OCI-LY3 (cell line): ENCODE measurements around the gene JAZF1.
"Not testable (repeated sequence)": the region's sequence is repeated elsewhere in the genome, so short reads cannot be mapped to it uniquely, and the experiment has no call there.

Experiments used
- H2AFZ ChIP-seq: fragments of 200-600, 300-600 bp; shearing (Covaris generic); 2 replicates; pipeline ENCODE4 v1.6.0; 2014; ENCODE audit warnings: antibody characterized with exemption, low read depth, low read length
- H3K27ac ChIP-seq: fragments of 200-600, 300-600 bp; sonication (generic); 2 replicates; pipeline ENCODE4 v1.5.1; 2014; ENCODE audit warnings: mild to moderate bottlenecking, low read length, moderate library complexity, mixed read lengths
- H3K27me3 ChIP-seq: fragments of 200-600, 300-600 bp; sonication (generic); 2 replicates; pipeline ENCODE4 v1.6.1; 2014; ENCODE audit warnings: low read depth, low read length, mixed read lengths
- H3K36me3 ChIP-seq: fragments of 200-600, 300-600 bp; sonication (generic); replicated peaks from 2 replicates; pipeline ENCODE3; 2014; ENCODE audit warnings: low read depth, low read length, mixed read lengths
- H3K4me1 ChIP-seq: fragments of 300-600, 200-600 bp; sonication (generic); 2 replicates; pipeline ENCODE4 v1.6.1; 2014; ENCODE audit warnings: low read length, mixed read lengths
- H3K4me2 ChIP-seq: fragments of 200-600, 300-600 bp; sonication (generic); 2 replicates; pipeline ENCODE4 v1.6.1; 2014; ENCODE audit warnings: low read length, mixed read lengths
- H3K4me3 ChIP-seq: fragments of 300-600, 200-600 bp; sonication (generic); 2 replicates; pipeline ENCODE4 v1.5.1; 2014; ENCODE audit warnings: antibody characterized with exemption, mild to moderate bottlenecking, low read length, moderate library complexity
- H3K79me2 ChIP-seq: fragments of 300-600, 200-600 bp; shearing (Covaris generic); 2 replicates; pipeline ENCODE4 v1.6.1; 2014; ENCODE audit warnings: mild to moderate bottlenecking, low read length, mixed read lengths
- H3K9ac ChIP-seq: fragments of 300-600, 200-600 bp; shearing (Covaris generic); 2 replicates; pipeline ENCODE4 v1.6.0; 2014; ENCODE audit warnings: mild to moderate bottlenecking, low read length, moderate library complexity
- H3K9me3 ChIP-seq: fragments of 200-600, 300-600 bp; shearing (Covaris generic); 2 replicates; pipeline ENCODE4 v1.6.1; 2014; ENCODE audit warnings: low read length, mixed read lengths; ENCODE audit not compliant: insufficient read depth
- H4K20me1 ChIP-seq: fragments of 200-600, 300-600 bp; sonication (generic); 2 replicates; pipeline ENCODE4 v1.6.1; 2016; ENCODE audit warnings: low read length, mixed read lengths; ENCODE audit not compliant: insufficient read depth
- CTCF ChIP-seq: fragments of 200-600, 300-600 bp; sonication (generic); IDR thresholded peaks from 2 replicates; pipeline ENCODE4 v1.5.1; 2014; ENCODE audit warnings: antibody characterized with exemption, low read length, low read depth
- EZH2phosphoT487 ChIP-seq: fragments of 200-600 bp; shearing (Covaris generic); IDR thresholded peaks from 2 replicates; pipeline ENCODE4 v1.6.1; 2018; ENCODE audit warnings: antibody characterized with exemption, mixed run types, low read depth

JAZF1 gene

GRCh38 chr7:27925573-27926201, 254.9 kb downstream of the JAZF1 start:
- Histone ChIP-seq H3K9ac (no peak overlapping the region), H3K36me3 (no peaks in the 10 kb centered on the region), H3K4me2 (peak overlapping the region; percentile 11; the same call in 1 of the 2 replicates), H4K20me1 (peaks cover 19% of the 10 kb centered on the region; the same call in 1 of the 2 replicates), H3K4me3 (no peak overlapping the region), H2AFZ (no peak overlapping the region), H3K27me3 (no peaks in the 10 kb centered on the region), H3K79me2 (no peaks in the 10 kb centered on the region), H3K27ac (no peak overlapping the region), H3K4me1 (peaks cover 23% of the 10 kb centered on the region), H3K9me3 (no peaks in the 10 kb centered on the region)
- TF ChIP-seq CTCF (no peak), EZH2phosphoT487 (no peak)

- Histone ChIP-seq H3K27me3 (no peaks in the 10 kb centered on the region), H3K79me2 (no peaks in the 10 kb centered on the region), H3K36me3 (no peaks in the 10 kb centered on the region), H3K27ac (no peak overlapping the region), H3K9ac (no peak overlapping the region), H3K9me3 (no peaks in the 10 kb centered on the region), H2AFZ (no peak overlapping the region), H4K20me1 (peaks cover 31% of the 10 kb centered on the region; the same call in 1 of the 2 replicates), H3K4me2 (no peak overlapping the region), H3K4me1 (peaks cover 33% of the 10 kb centered on the region), H3K4me3 (no peak overlapping the region)
- no peak for TF ChIP-seq CTCF
- TF ChIP-seq EZH2phosphoT487: no peak
Observed at GRCh38 chr7:27923642-27923980, 257.0 kb downstream of the JAZF1 start.

- Histone ChIP-seq H4K20me1 (peaks cover 31% of the 10 kb centered on the region; the same call in 1 of the 2 replicates), H3K4me2 (peak overlapping the region; percentile 36), H3K27me3 (no peaks in the 10 kb centered on the region), H3K36me3 (no peaks in the 10 kb centered on the region), H3K4me3 (no peak overlapping the region), H2AFZ (no peak overlapping the region), H3K27ac (no peak overlapping the region), H3K9ac (no peak overlapping the region), H3K9me3 (no peaks in the 10 kb centered on the region), H3K4me1 (peaks cover 38% of the 10 kb centered on the region), H3K79me2 (no peaks in the 10 kb centered on the region)
- TF ChIP-seq EZH2phosphoT487: no peak
- TF ChIP-seq CTCF: no peak
Observed at GRCh38 chr7:27922907-27923641, 257.5 kb downstream of the JAZF1 start.

- H3K79me2 ChIP-seq, H3K27ac ChIP-seq, H2AFZ ChIP-seq, H3K9me3 ChIP-seq, H3K27me3 ChIP-seq, H3K36me3 ChIP-seq, H3K9ac ChIP-seq, H3K4me3 ChIP-seq: not testable (repeated sequence)
- Histone ChIP-seq H3K4me2 (peak overlapping the region; percentile 36; the same call in 1 of the 2 replicates), H4K20me1 (peaks cover 31% of the 10 kb centered on the region; the same call in 1 of the 2 replicates), H3K4me1 (peaks cover 43% of the 10 kb centered on the region)
Observed at GRCh38 chr7:27922389-27922788, 258.2 kb downstream of the JAZF1 start.
